Activated naive CD8-positive, alpha-beta T cell (primary cell): Measurements from ENCODE around the gene MARCHF4.

Source experiments
- H3K27ac Mint-ChIP-seq: one replicate; pipeline ENCODE4 v1.8.0; 2021; ENCODE audit warnings: mixed read lengths
- H3K27me3 Mint-ChIP-seq: one replicate; pipeline ENCODE4 v1.8.0; 2021; ENCODE audit warnings: mixed read lengths
- H3K36me3 Mint-ChIP-seq: one replicate; pipeline ENCODE4 v1.8.0; 2021; ENCODE audit warnings: mixed read lengths
- H3K4me1 Mint-ChIP-seq: one replicate; pipeline ENCODE4 v1.8.0; 2021; ENCODE audit warnings: low read depth, mixed read lengths
- H3K4me3 Mint-ChIP-seq: one replicate; pipeline ENCODE4 v1.8.0; 2021; ENCODE audit warnings: mild to moderate bottlenecking, mixed read lengths
- H3K9me3 Mint-ChIP-seq: one replicate; pipeline ENCODE4 v1.8.0; 2021; ENCODE audit warnings: low read depth, mixed read lengths

Gene MARCHF4

GRCh38 chr2:216346781-216347180 is 25.5 kb downstream of the MARCHF4 start:
- Mint-ChIP-seq H3K36me3 (no peaks in the 10 kb centered on the region), H3K4me3 (peak overlapping the region; percentile 51), H3K27me3 (no peaks in the 10 kb centered on the region), H3K9me3 (no peaks in the 10 kb centered on the region), H3K4me1 (peaks cover 69% of the 10 kb centered on the region), H3K27ac (peak overlapping the region; percentile 87)

- Mint-ChIP-seq H3K4me1 (peaks cover 69% of the 10 kb centered on the region), H3K9me3 (no peaks in the 10 kb centered on the region), H3K36me3 (no peaks in the 10 kb centered on the region), H3K27me3 (no peaks in the 10 kb centered on the region), H3K4me3 (no peak overlapping the region), H3K27ac (no peak overlapping the region)
These were observed 26.4 kb downstream of the MARCHF4 start for GRCh38 chr2:216345846-216346245.

- no peaks in the 10 kb centered on the region for H3K27me3 Mint-ChIP-seq
- H3K36me3 Mint-ChIP-seq = no peaks in the 10 kb centered on the region
- H3K27ac Mint-ChIP-seq = no peak overlapping the region
- H3K4me3 Mint-ChIP-seq = no peak overlapping the region
- no peaks in the 10 kb centered on the region for H3K9me3 Mint-ChIP-seq
- H3K4me1 Mint-ChIP-seq = peaks cover 65% of the 10 kb centered on the region
These were observed 27.4 kb downstream of the MARCHF4 start for GRCh38 chr2:216344950-216345300.

GRCh38 chr2:216344206-216344949 is 27.9 kb downstream of the MARCHF4 start:
- H3K9me3 Mint-ChIP-seq = peaks cover 2% of the 10 kb centered on the region

GRCh38 chr2:216343221-216343980 is 28.9 kb downstream of the MARCHF4 start:
- Mint-ChIP-seq H3K36me3 (peaks cover 2% of the 10 kb centered on the region), H3K27ac (no peak overlapping the region), H3K4me3 (no peak overlapping the region), H3K27me3 (no peaks in the 10 kb centered on the region), H3K9me3 (peaks cover 8% of the 10 kb centered on the region), H3K4me1 (peaks cover 52% of the 10 kb centered on the region)

More at GRCh38 chr2:216344206-216344949, 27.9 kb downstream of the MARCHF4 start:
- Mint-ChIP-seq H3K27me3 (no peaks in the 10 kb centered on the region), H3K36me3 (no peaks in the 10 kb centered on the region), H3K4me3 (no peak overlapping the region), H3K4me1 (peaks cover 59% of the 10 kb centered on the region), H3K27ac (no peak overlapping the region)

GRCh38 chr2:216341121-216341520 is 31.2 kb downstream of the MARCHF4 start:
- Mint-ChIP-seq H3K36me3 (peaks cover 2% of the 10 kb centered on the region), H3K27ac (peak overlapping the region; percentile 54)

GRCh38 chr2:216340280-216340631 is 32.0 kb downstream of the MARCHF4 start:
- peaks cover 2% of the 10 kb centered on the region for H3K36me3 Mint-ChIP-seq
- no peak overlapping the region for H3K4me3 Mint-ChIP-seq
- H3K4me1 Mint-ChIP-seq = peaks cover 34% of the 10 kb centered on the region
- no peak overlapping the region for H3K27ac Mint-ChIP-seq
- no peaks in the 10 kb centered on the region for H3K27me3 Mint-ChIP-seq
- H3K9me3 Mint-ChIP-seq = peaks cover 11% of the 10 kb centered on the region

More at GRCh38 chr2:216341121-216341520, 31.2 kb downstream of the MARCHF4 start:
- peaks cover 11% of the 10 kb centered on the region for H3K9me3 Mint-ChIP-seq
- H3K4me1 Mint-ChIP-seq = peaks cover 38% of the 10 kb centered on the region
- no peaks in the 10 kb centered on the region for H3K27me3 Mint-ChIP-seq
- no peak overlapping the region for H3K4me3 Mint-ChIP-seq

GRCh38 chr2:216339456-216340279 is 32.6 kb downstream of the MARCHF4 start:
- Mint-ChIP-seq H3K27me3 (no peaks in the 10 kb centered on the region), H3K4me1 (peaks cover 31% of the 10 kb centered on the region), H3K4me3 (no peak overlapping the region), H3K9me3 (peaks cover 11% of the 10 kb centered on the region), H3K27ac (no peak overlapping the region), H3K36me3 (peaks cover 2% of the 10 kb centered on the region)

- H3K4me3 Mint-ChIP-seq = no peak overlapping the region
- H3K9me3 Mint-ChIP-seq = peaks cover 11% of the 10 kb centered on the region
- H3K27me3 Mint-ChIP-seq = no peaks in the 10 kb centered on the region
- no peak overlapping the region for H3K27ac Mint-ChIP-seq
- peaks cover 2% of the 10 kb centered on the region for H3K36me3 Mint-ChIP-seq
- peaks cover 10% of the 10 kb centered on the region for H3K4me1 Mint-ChIP-seq
These were observed 37.0 kb downstream of the MARCHF4 start for GRCh38 chr2:216335252-216335651.

GRCh38 chr2:216328347-216328746 is 43.9 kb downstream of the MARCHF4 start:
- no peaks in the 10 kb centered on the region for H3K36me3 Mint-ChIP-seq
- no peak overlapping the region for H3K4me3 Mint-ChIP-seq
- no peaks in the 10 kb centered on the region for H3K27me3 Mint-ChIP-seq
- H3K9me3 Mint-ChIP-seq = no peaks in the 10 kb centered on the region
- no peaks in the 10 kb centered on the region for H3K4me1 Mint-ChIP-seq
- H3K27ac Mint-ChIP-seq = no peak overlapping the region

GRCh38 chr2:216327447-216327935 is 44.8 kb downstream of the MARCHF4 start:
- H3K27me3 Mint-ChIP-seq = no peaks in the 10 kb centered on the region

More at GRCh38 chr2:216327447-216327935, 44.8 kb downstream of the MARCHF4 start:
- Mint-ChIP-seq H3K36me3 (no peaks in the 10 kb centered on the region), H3K4me1 (no peaks in the 10 kb centered on the region), H3K27ac (no peak overlapping the region), H3K9me3 (no peaks in the 10 kb centered on the region), H3K4me3 (no peak overlapping the region)
